Gastroesophageal sphincter (tissue), 3 donors: ENCODE data around the gene ATP2C1.

Experiments used
- CTCF ChIP-seq, 4 experiments: fragments of 200-600 bp in 2 of 4; fragments of 450-650 bp in 2 of 4; sonication (generic) in 1 of 4; IDR thresholded peaks; one replicate each; pipeline ENCODE4 v1.5.1; 2017 to 2019; ENCODE audit warnings: antibody characterized with exemption in 4 of 4, mild to moderate bottlenecking in 2 of 4, moderate library complexity in 2 of 4
- POLR2A ChIP-seq, 2 donors: fragments of 450-650 bp; IDR thresholded peaks; one replicate each; pipeline ENCODE4 v1.6.1; 2017; ENCODE audit warnings: antibody characterized with exemption in 2 of 2, mild to moderate bottlenecking in 2 of 2, moderate library complexity in 1 of 2

DNA sequence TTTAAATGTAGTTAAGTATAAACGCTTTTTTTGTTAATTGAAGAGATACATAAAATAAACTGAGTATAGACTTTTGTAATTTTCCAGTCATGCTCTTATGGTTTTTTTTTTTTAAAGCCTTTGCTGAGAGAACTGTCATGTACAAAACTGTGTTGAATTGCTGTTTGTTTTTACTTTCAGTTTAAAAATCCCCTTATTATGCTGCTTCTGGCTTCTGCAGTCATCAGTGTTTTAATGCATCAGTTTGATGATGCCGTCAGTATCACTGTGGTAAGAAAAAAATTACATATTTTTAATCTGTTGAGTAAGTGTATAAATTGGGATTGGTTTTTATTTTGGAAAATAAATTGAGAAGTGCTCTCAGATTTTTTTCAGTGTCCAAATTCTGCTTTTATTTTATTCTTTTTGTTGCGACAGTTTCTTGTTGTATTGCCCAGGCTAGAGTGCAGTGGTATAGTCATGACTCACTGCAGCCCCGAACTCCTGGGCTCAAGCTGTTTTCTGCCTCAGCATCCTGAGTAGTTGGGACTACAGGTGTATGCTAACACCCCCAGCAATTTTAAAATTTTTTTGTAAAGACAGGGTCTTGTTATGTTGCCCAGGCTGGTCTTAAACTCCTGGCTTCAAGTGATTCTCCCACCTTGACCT is 40.7 kb downstream of the ATP2C1 start:
- TF ChIP-seq POLR2A (IDR thresholded peaks at IDR 0.05) (no peak), CTCF (IDR thresholded peaks at IDR 0.05) (no peak)
